GM23338 (cell line): ENCODE results near the gene GNAT1. TPM values are rescaled to one million over a fixed set of nuclear protein-coding genes. Genes with fewer than 3 reads are reported as not detected.

Source experiments
- ATAC-seq: fragments of 200-7000 bp; cut with Tn5 transposase; 3 replicates; pipeline ENCODE4 v1.9.1; 2020
- DNase-seq: peaks from one replicate; pipeline ENCODE4 v3.0.0-alpha.2; 2015; ENCODE audit warnings: low spot score
- H2AFZ ChIP-seq: fragments of 200-600 bp; sonication (generic); 2 replicates; pipeline ENCODE4 v1.8.0; 2016; ENCODE audit warnings: antibody characterized with exemption, mild to moderate bottlenecking, moderate library complexity
- H3F3A ChIP-seq: fragments of 200-600 bp; sonication (generic); replicated peaks from 2 replicates; pipeline ENCODE4 v1.8.0; 2017; ENCODE audit warnings: antibody characterized with exemption, mixed run types, low read depth
- H3K27ac ChIP-seq: fragments of 200-600 bp; sonication (generic); 2 replicates; pipeline ENCODE4 v1.6.1; 2016; ENCODE audit warnings: low read depth
- H3K27me3 ChIP-seq: fragments of 200-600 bp; sonication (generic); 2 replicates; pipeline ENCODE4 v1.8.0; 2016; ENCODE audit warnings: mild to moderate bottlenecking, mixed run types, moderate library complexity; ENCODE audit not compliant: insufficient read depth
- H3K36me3 ChIP-seq: fragments of 200-600 bp; sonication (generic); 2 replicates; pipeline ENCODE4 v1.8.0; 2016; ENCODE audit warnings: mild to moderate bottlenecking; ENCODE audit not compliant: insufficient read depth
- H3K4me1 ChIP-seq: fragments of 200-600 bp; sonication (generic); 2 replicates; pipeline ENCODE4 v1.8.0; 2016; ENCODE audit warnings: mild to moderate bottlenecking, moderate library complexity; ENCODE audit not compliant: insufficient read depth
- H3K4me2 ChIP-seq: fragments of 200-600 bp; sonication (generic); 2 replicates; pipeline ENCODE4 v1.7.1; 2017; ENCODE audit warnings: mixed run types
- H3K4me3 ChIP-seq: fragments of 200-600 bp; sonication (generic); 2 replicates; pipeline ENCODE4 v1.6.1; 2016; ENCODE audit warnings: mixed run types
- H3K79me2 ChIP-seq: fragments of 200-600 bp; sonication (generic); replicated peaks from 2 replicates; pipeline ENCODE4 v1.8.0; 2017; ENCODE audit warnings: mild to moderate bottlenecking; ENCODE audit not compliant: insufficient read depth
- H3K9me2 ChIP-seq: fragments of 200-600 bp; sonication (generic); 2 replicates; pipeline ENCODE4 v1.8.0; 2017; ENCODE audit not compliant: insufficient read depth
- H4K20me1 ChIP-seq: fragments of 200-600 bp; sonication (generic); replicated peaks from 2 replicates; pipeline ENCODE4 v1.8.0; 2017; ENCODE audit warnings: mild to moderate bottlenecking; ENCODE audit not compliant: insufficient read depth
- H3K27ac Mint-ChIP-seq: 2 replicates; pipeline ENCODE4 v1.8.0; 2020; ENCODE audit warnings: inconsistent platforms, mild to moderate bottlenecking, moderate library complexity, mixed read lengths
- H3K27me3 Mint-ChIP-seq: 3 replicates; pipeline ENCODE4 v1.8.0; 2022; ENCODE audit warnings: low read depth, mild to moderate bottlenecking, moderate library complexity, mixed read lengths, inconsistent platforms; ENCODE audit not compliant: insufficient read depth, poor library complexity
- H3K36me3 Mint-ChIP-seq: 3 replicates; pipeline ENCODE4 v1.8.0; 2021; ENCODE audit warnings: low read depth, mild to moderate bottlenecking, inconsistent platforms, moderate library complexity, mixed read lengths
- H3K4me1 Mint-ChIP-seq: 3 replicates; pipeline ENCODE4 v1.8.0; 2020; ENCODE audit warnings: mild to moderate bottlenecking, inconsistent platforms, mixed read lengths
- H3K4me3 Mint-ChIP-seq: 3 replicates; pipeline ENCODE4 v1.8.0; 2021; ENCODE audit warnings: moderate library complexity, mild to moderate bottlenecking, inconsistent platforms, mixed read lengths
- H3K9me3 Mint-ChIP-seq: 3 replicates; pipeline ENCODE4 v1.8.0; 2020; ENCODE audit warnings: moderate library complexity, mild to moderate bottlenecking, inconsistent platforms, mixed read lengths
- CTCF ChIP-seq, 2 experiments: fragments of 200-600 bp in 1 of 2; sonication (generic) in 1 of 2; conservative IDR thresholded peaks; 2 replicates each; pipeline versions ENCODE4 v1.5.1 to v1.6.1; 2016 to 2017; ENCODE audit warnings: antibody characterized with exemption in 2 of 2, low read depth in 2 of 2, mild to moderate bottlenecking in 2 of 2, moderate library complexity in 1 of 2
- EZH2 ChIP-seq: fragments of 200-600 bp; sonication (generic); IDR thresholded peaks from one replicate; pipeline ENCODE4 v1.8.0; 2017; ENCODE audit warnings: antibody characterized with exemption, mild to moderate bottlenecking, low read depth; ENCODE audit not compliant: unreplicated experiment
- POLR2AphosphoS5 ChIP-seq: IDR thresholded peaks from 2 replicates; pipeline ENCODE4 v1.6.1; 2016; ENCODE audit warnings: antibody characterized with exemption, low read depth
- REST ChIP-seq: IDR thresholded peaks from one replicate; pipeline ENCODE4 v1.6.1; 2018; ENCODE audit warnings: antibody characterized with exemption; ENCODE audit not compliant: unreplicated experiment
- polyA plus RNA-seq: library from polyadenylated mRNA; unstranded; fragments of >200 nt; fragmentation: Nextera tagmentation; extraction: Ambion mirVana; gene quantifications from 2 replicates; pipeline ENCODE4 v1.2.1, GENCODE V29; 2016
- total RNA-seq: library from RNA; depleted of rRNA; stranded (reverse); fragments of >200 nt; shearing (Covaris generic); gene quantifications from 2 replicates; pipeline ENCODE4 v1.2.3, GENCODE V29; 2014

GNAT1 gene
- total and polyA plus RNA-seq, 2 experiments from 2014 or later: not detected

- H3K36me3 ChIP-seq: no peaks in the 10 kb centered on the region
- H3F3A ChIP-seq: peaks cover 9% of the 10 kb centered on the region; the same call in 1 of the 2 replicates
- TF ChIP-seq REST (no peak), CTCF (conservative IDR thresholded peaks at IDR 0.05; ENCODE audit: low read depth in 2 of 2) (peak in 1 of 2 experiments; percentile 43; a peak in 2 of 4 replicates)
- peak overlapping the region; percentile 74; the same call in 1 of the 2 replicates for H2AFZ ChIP-seq
- Mint-ChIP-seq H3K27ac (no peak overlapping the region), H3K9me3 (no peaks in the 10 kb centered on the region), H3K36me3 (peaks cover 5% of the 10 kb centered on the region; the same call in 1 of the 3 replicates), H3K4me3 (peak overlapping the region; percentile 84), H3K4me1 (peaks cover 72% of the 10 kb centered on the region), H3K27me3 (peaks cover 30% of the 10 kb centered on the region)
- peak overlapping the region; percentile 91 for H3K4me2 ChIP-seq
- ATAC-seq: peak; percentile 21
- H3K9me2 ChIP-seq: no peaks in the 10 kb centered on the region; the same call in 1 of the 2 replicates
- peak; percentile 51 for DNase-seq
- H3K4me1 ChIP-seq: peaks cover 50% of the 10 kb centered on the region
- H3K4me3 ChIP-seq: peak overlapping the region; percentile 91
- peaks cover 32% of the 10 kb centered on the region for H3K79me2 ChIP-seq
- H4K20me1 ChIP-seq: 0 out of 2 replicates have a peak, but pooled peaks cover 7% of the 10 kb centered on the region
- H3K27ac ChIP-seq: no peak overlapping the region
- H3K27me3 ChIP-seq: peaks cover 21% of the 10 kb centered on the region
These were observed 37.0 kb upstream of the GNAT1 start for GRCh38 chr3:50154476-50154839.

GRCh38 chr3:50154840-50155490 lies 36.4 kb upstream of the GNAT1 start, which contains the start of gene SEMA3F:
SEMA3F (plus strand) TSS chr3:50155324; CDS start chr3:50159623, 4,299 bp downstream.
- no peak within 1 kb of the TSS for H3K27ac ChIP-seq
- Mint-ChIP-seq H3K27me3 (peaks cover 31% of the 10 kb centered on the region), H3K4me3 (peak within 1 kb of the TSS; percentile 89)

More at GRCh38 chr3:50154840-50155490, 36.4 kb upstream of the GNAT1 start, which contains the start of gene SEMA3F:
- peaks cover 11% of the 10 kb centered on the region; the same call in 1 of the 3 replicates for H3K36me3 Mint-ChIP-seq
- DNase-seq: peak; percentile 78
- peaks cover 9% of the 10 kb centered on the region; the same call in 1 of the 2 replicates for H3F3A ChIP-seq
- H3K27me3 ChIP-seq: peaks cover 21% of the 10 kb centered on the region
- H2AFZ ChIP-seq: peak within 1 kb of the TSS; percentile 74; the same call in 1 of the 2 replicates
- H3K9me2 ChIP-seq: no peaks in the 10 kb centered on the region; the same call in 1 of the 2 replicates
- H3K4me2 ChIP-seq: peak within 1 kb of the TSS; percentile 99
- TF ChIP-seq POLR2AphosphoS5: peak; percentile 51
- TF ChIP-seq EZH2: no peak
- peak in 1 of 2 experiments; percentile 41; a peak in 2 of 4 replicates for TF ChIP-seq CTCF (conservative IDR thresholded peaks at IDR 0.05; ENCODE audit: low read depth in 2 of 2)
- H3K27ac Mint-ChIP-seq: no peak within 1 kb of the TSS
- H3K4me3 ChIP-seq: peak within 1 kb of the TSS; percentile 91
- ATAC-seq: peak; percentile 20
- H3K9me3 Mint-ChIP-seq: no peaks in the 10 kb centered on the region
- H3K79me2 ChIP-seq: peaks cover 32% of the 10 kb centered on the region
- H3K4me1 Mint-ChIP-seq: peaks cover 72% of the 10 kb centered on the region
- 0 out of 2 replicates have a peak, but pooled peaks cover 7% of the 10 kb centered on the region for H4K20me1 ChIP-seq
- H3K36me3 ChIP-seq: no peaks in the 10 kb centered on the region
- H3K4me1 ChIP-seq: peaks cover 50% of the 10 kb centered on the region
